Measurements from ENCODE around the gene ACADSB.

ACADSB gene

GRCh38 chr10:123096452-123096851 lies 87.6 kb downstream of the ACADSB start:
- DNase-seq (ENCODE audit: low read depth in 2 of 2): no peak

- DNase-seq (ENCODE audit: low read depth in 2 of 2): no peak
Observed at GRCh38 chr10:123097039-123097438, 88.2 kb downstream of the ACADSB start.

- DNase-seq (ENCODE audit: low read depth in 2 of 2): no peak
Observed at GRCh38 chr10:123100030-123100762, 91.4 kb downstream of the ACADSB start.

- DNase-seq (ENCODE audit: low read depth in 2 of 2): no peak
Observed at GRCh38 chr10:123101872-123102271, 93.1 kb downstream of the ACADSB start.

- DNase-seq (ENCODE audit: low read depth in 2 of 2): no peak
Observed at GRCh38 chr10:123102673-123103072, 93.9 kb downstream of the ACADSB start.

- DNase-seq (ENCODE audit: low read depth in 2 of 2): no peak
Observed at GRCh38 chr10:123103944-123104343, 95.1 kb downstream of the ACADSB start.

Measured in fibroblast of skin of left quadriceps (primary cell).